Gastrocnemius medialis (tissue), 4 donors: ENCODE results near the gene VPS54.

Source experiments
- CTCF ChIP-seq, 5 experiments: fragments of 450-650 bp in 3 of 5; fragments of 200-600 bp in 2 of 5; sonication (generic) in 2 of 5; IDR thresholded peaks in 4 of 5; conservative IDR thresholded peaks in 1 of 5; 1 replicate in 4 of 5; 2 replicates in 1 of 5; pipeline ENCODE4 v1.5.1; 2016 to 2019; ENCODE audit warnings: antibody characterized with exemption in 5 of 5, mild to moderate bottlenecking in 3 of 5, moderate library complexity in 3 of 5
- POLR2A ChIP-seq, 2 donors: fragments of 450-650 bp; IDR thresholded peaks; one replicate each; pipeline ENCODE4 v1.6.1; 2017; ENCODE audit warnings: antibody characterized with exemption in 2 of 2, mild to moderate bottlenecking in 2 of 2, moderate library complexity in 2 of 2

DNA sequence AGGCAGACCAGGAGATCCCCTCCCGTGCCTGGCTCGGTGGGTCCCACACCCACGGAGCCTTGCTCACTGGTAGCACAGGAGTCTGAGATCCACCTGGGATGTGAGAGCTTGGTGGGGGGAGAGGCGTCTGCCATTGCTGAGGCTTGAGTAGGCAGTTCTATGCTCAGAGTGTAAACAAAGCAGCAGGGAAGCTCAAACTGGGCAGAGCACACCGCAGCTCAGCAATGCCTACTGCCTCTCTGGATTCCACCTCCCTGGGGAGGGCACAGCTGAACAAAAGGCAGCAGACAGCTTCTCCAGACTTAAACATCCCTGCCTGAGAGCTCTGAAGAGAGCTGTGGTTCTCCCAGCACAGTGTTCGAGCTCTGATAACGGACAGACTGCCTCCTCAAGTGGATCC lies 92.4 kb downstream of the VPS54 start:
- TF ChIP-seq CTCF (IDR thresholded peaks at IDR 0.05 in 4 of 5, conservative IDR thresholded peaks at IDR 0.05 in 1 of 5) (no peak), POLR2A (IDR thresholded peaks at IDR 0.05) (no peak)
